SK-N-SH (cell line): ENCODE data around the gene SLC6A9.

ENCODE experiments used
- NRF1 ChIP-seq: IDR thresholded peaks from 2 replicates; pipeline ENCODE4 v1.6.1; 2012; ENCODE audit warnings: low read depth, mild to moderate bottlenecking, low read length
- POLR2AphosphoS5 ChIP-seq: IDR thresholded peaks from 2 replicates; pipeline ENCODE4 v1.6.1; 2012; ENCODE audit warnings: low read depth, low read length
- TEAD4 ChIP-seq: IDR thresholded peaks from 2 replicates; pipeline ENCODE4 v1.4.0; 2012; ENCODE audit warnings: mild to moderate bottlenecking, borderline replicate concordance; ENCODE audit not compliant: insufficient read depth

DNA sequence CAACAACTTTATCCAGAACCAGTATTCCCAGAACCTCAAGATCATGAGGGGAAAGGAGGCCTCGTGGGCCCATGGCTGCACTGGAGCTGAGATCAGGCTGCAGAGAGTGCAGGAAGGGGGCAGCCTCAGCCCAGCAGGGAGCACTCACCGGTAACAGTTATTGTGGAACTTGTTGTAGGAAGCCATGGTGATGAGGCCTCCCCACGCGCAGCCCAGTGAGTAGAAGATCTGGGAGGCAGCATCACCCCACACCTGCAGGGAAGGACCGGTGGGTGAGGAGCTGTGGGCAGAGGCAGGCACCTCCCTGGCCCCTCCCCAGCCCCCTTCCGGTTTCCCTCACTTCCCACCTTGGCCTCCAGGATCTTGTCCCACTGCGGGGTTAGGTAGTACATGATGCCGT lies 29.1 kb downstream of the SLC6A9 start:
- TF ChIP-seq NRF1 (no peak), TEAD4 (no peak), POLR2AphosphoS5 (no peak)
